Small intestine (tissue), 7 donors: ENCODE data around the gene IGSF3. TPM values are rescaled to one million over a fixed set of nuclear protein-coding genes. Genes with fewer than 3 reads are reported as not detected.
"Not testable (repeated sequence)": the region's sequence is repeated elsewhere in the genome, so short reads cannot be mapped to it uniquely, and the experiment has no call there.

ENCODE experiments used
- DNase-seq, 2 donors: peaks; one replicate each; pipeline versions ENCODE4 v3.0.0 to v3.0.0-alpha.2; 2013
- FAIRE-seq: peaks from 2 replicates; lab custom pipeline; 2012; peaks lifted over from hg19 to GRCh38; lab: Jason Lieb, UNC
- H3K27ac ChIP-seq, 3 donors: one replicate each; pipeline ENCODE4 v1.5.1; 2013; ENCODE audit warnings: low read length in 2 of 3, mild to moderate bottlenecking in 2 of 3, control low read depth in 1 of 3, inconsistent platforms in 1 of 3, low read depth in 1 of 3, moderate library complexity in 1 of 3
- H3K27me3 ChIP-seq, 3 donors: one replicate each; pipeline ENCODE4 v1.6.1; 2013; ENCODE audit warnings: low read length in 3 of 3, inconsistent platforms in 1 of 3; ENCODE audit not compliant: control insufficient read depth in 3 of 3, insufficient read depth in 3 of 3
- H3K36me3 ChIP-seq, 3 donors: one replicate each; pipeline ENCODE4 v1.6.1; 2013; ENCODE audit warnings: low read length in 3 of 3, inconsistent platforms in 1 of 3, low read depth in 1 of 3, mild to moderate bottlenecking in 1 of 3, moderate library complexity in 1 of 3; ENCODE audit not compliant: control insufficient read depth in 3 of 3, insufficient read depth in 2 of 3
- H3K4me1 ChIP-seq, 3 donors: one replicate each; pipeline ENCODE4 v1.6.1; 2013; ENCODE audit warnings: low read length in 2 of 3, inconsistent platforms in 1 of 3, low read depth in 1 of 3, mild to moderate bottlenecking in 1 of 3, moderate library complexity in 1 of 3; ENCODE audit not compliant: control insufficient read depth in 3 of 3, insufficient read depth in 2 of 3
- H3K4me3 ChIP-seq, 3 donors: one replicate each; pipeline ENCODE4 v1.5.1; 2013; ENCODE audit warnings: low read length in 3 of 3, control low read depth in 1 of 3, inconsistent platforms in 1 of 3, low read depth in 1 of 3, mild to moderate bottlenecking in 1 of 3, moderate library complexity in 1 of 3
- H3K9me3 ChIP-seq, 2 donors: one replicate each; pipeline ENCODE4 v1.6.1; 2013; ENCODE audit warnings: low read depth in 1 of 2, low read length in 1 of 2; ENCODE audit not compliant: control insufficient read depth in 2 of 2, insufficient read depth in 1 of 2
- WGBS, 3 donors: extraction: QIAGEN DNeasy Blood & Tissue Kit; methylation state at CpG; one replicate each; pipeline ENCODE4 v1.1.7; 2013; 5-methylcytosine and 5-hydroxymethylcytosine counted together
- polyA plus RNA-seq, 4 donors: library from polyadenylated mRNA; stranded (reverse) in 3 of 4; unstranded in 1 of 4; fragments of 200-250 nt in 3 of 4; fragments of 120-200 nt in 1 of 4; gene quantifications; one replicate each; pipeline versions ENCODE4 v1.2.1 to v1.2.3, GENCODE V29; 2013
- donor health status: healthy with polysubstance abuse.
- donor health status: control.
- donor health status: control.
- donor health status: Bipolar disorder and iron deficiency.
- donor health status: healthy.

IGSF3 gene
- polyA plus RNA-seq, 4 donors = 5.4 to 44.8 (median 7.0) TPM

- peak overlapping the region in 2 of 3 donors; percentile 48 to 81 for H3K27ac ChIP-seq
- not testable (repeated sequence) for FAIRE-seq, H3K27me3 ChIP-seq, H3K4me3 ChIP-seq, H3K9me3 ChIP-seq, DNase-seq
- H3K36me3 ChIP-seq = peaks cover 0 to 11% (median 4%) of the 10 kb centered on the region in 3 donors
- peaks cover 0 to 27% (median 3%) of the 10 kb centered on the region in 3 donors for H3K4me1 ChIP-seq
- 66 to 73% (median 71%) methylated on average over 5 of the region's 5 CpGs for WGBS, 3 donors
Measured at GRCh38 chr1:116649041-116649440, 18.5 kb downstream of the IGSF3 start.

DNA sequence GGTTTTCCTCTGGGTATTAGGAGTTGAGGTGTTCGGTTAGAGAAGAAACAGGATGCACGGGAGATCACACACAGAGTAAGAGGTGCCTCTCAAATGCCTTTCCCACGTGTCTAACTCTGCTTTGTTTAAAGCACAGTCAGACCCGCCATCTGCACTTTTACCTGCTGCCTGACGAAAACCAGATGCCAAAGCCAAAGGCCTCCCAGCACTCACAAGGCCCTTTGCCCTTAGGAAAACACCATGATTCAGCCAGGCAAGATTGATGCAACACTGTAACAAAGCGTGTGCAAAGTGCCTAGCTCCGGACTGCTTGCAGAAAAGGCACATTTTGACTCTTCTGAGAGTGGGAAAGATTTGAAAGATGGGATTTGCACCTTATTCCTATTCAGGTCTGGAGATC, 19.2 kb downstream of the IGSF3 start:
- peak; percentile 80 to 93 for DNase-seq
- not testable (repeated sequence) for H3K27me3 ChIP-seq

GRCh38 chr1:116647186-116647585, 20.3 kb downstream of the IGSF3 start:
- H3K4me3 ChIP-seq, H3K27me3 ChIP-seq, H3K36me3 ChIP-seq, H3K9me3 ChIP-seq, FAIRE-seq: not testable (repeated sequence)
- WGBS, 3 donors = 14 to 53% (median 34%) methylated on average over 7 to 8 of the region's 8 CpGs
- DNase-seq = peak; percentile 89 to 95
- Histone ChIP-seq H3K4me1 (peaks cover 0 to 43% (median 3%) of the 10 kb centered on the region in 3 donors), H3K27ac (peak overlapping the region in 2 of 3 donors; percentile 50 to 81)

More for the DNA sequence above, 19.2 kb downstream of the IGSF3 start:
- peak overlapping the region in 2 of 3 donors; percentile 30 to 81 for H3K27ac ChIP-seq
- H3K4me3 ChIP-seq, H3K9me3 ChIP-seq, H3K36me3 ChIP-seq, FAIRE-seq: not testable (repeated sequence)
- peaks cover 0 to 33% (median 3%) of the 10 kb centered on the region in 3 donors for H3K4me1 ChIP-seq
- WGBS, 3 donors = 13 to 63% (median 45%) methylated on average over 7 of the region's 7 CpGs

DNA sequence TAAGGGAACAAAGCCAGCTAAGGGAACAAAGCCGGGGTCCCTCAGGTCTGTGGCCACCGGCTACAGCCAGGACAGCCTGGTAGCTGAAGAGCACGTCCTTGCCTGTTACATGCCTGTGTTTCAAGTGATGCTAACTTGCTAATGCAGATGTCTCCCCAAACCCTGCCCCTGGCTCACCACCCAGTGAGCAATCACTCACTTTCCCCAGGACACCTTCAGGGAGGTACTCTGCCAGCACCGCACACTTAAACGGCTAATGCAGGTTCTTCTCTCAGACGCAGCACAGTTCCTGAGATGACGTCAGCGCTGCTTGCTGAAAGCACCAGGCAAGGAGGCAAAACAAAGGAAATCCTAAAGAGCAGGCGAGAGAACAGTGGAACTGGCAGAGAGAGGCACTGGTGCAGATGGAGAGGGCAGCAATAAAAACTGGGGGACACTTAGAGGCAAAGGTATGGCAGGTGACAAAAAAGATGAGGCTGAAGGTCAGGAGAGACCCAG, 20.8 kb downstream of the IGSF3 start:
- DNase-seq = peak; percentile 55 to 60
- 27 to 44% (median 30%) methylated on average over 9 of the region's 9 CpGs for WGBS, 3 donors
- not testable (repeated sequence) for FAIRE-seq

DNA sequence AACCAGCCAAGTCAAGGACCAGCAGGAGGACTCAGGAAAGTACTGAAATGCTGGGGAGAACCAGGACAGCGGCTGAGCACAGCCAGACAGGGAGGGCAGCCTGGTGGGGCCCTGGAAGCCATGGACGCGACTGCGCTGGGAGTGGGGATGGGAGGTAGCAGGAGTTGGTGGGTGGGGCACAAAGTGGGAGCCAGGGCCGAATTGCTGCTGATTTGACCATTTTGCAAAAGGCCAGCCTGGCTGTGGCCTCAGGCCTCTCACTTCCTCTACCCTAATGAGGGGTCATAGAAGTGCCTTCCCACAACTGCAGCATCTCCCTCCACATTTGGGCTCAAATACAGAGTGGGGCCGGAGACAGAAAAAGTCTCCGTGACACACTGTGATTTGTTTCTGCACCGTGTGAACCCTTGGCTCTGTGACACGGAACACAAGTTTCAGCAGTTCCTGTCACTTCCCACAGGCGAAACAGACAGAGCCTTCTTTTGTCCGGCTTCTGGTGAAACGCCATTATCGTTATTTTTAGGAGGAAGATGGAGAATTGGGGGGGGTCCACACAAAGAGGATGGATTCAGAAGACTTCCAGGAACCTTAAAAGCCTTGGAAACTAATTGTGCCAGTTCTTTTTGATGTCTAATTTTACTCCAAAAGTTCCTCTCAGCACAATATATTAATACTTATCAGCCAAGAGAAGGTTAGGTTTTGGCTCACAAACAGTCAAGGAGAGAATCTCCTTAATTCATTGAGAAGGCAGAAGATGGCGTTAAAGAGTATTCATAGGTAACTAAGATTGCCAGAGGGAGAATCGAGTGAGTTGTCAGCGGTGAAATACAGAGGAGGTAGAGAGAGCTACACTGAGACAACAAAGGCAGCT, 21.5 kb downstream of the IGSF3 start:
- not testable (repeated sequence) for FAIRE-seq, H3K27me3 ChIP-seq, H3K4me3 ChIP-seq, H3K36me3 ChIP-seq, H3K9me3 ChIP-seq
- Histone ChIP-seq H3K4me1 (peaks cover 0 to 49% (median 3%) of the 10 kb centered on the region in 3 donors), H3K27ac (peak overlapping the region in 2 of 3 donors; percentile 50 to 81)
- DNase-seq = peak in 1 of 2 donors; percentile 14
- 69 to 78% (median 76%) methylated on average over 15 to 16 of the region's 16 CpGs for WGBS, 3 donors

More for the DNA sequence above, 20.8 kb downstream of the IGSF3 start:
- not testable (repeated sequence) for H3K4me3 ChIP-seq, H3K36me3 ChIP-seq, H3K27me3 ChIP-seq, H3K9me3 ChIP-seq
- Histone ChIP-seq H3K27ac (peak overlapping the region; percentile 50 to 81 (median 53)), H3K4me1 (peaks cover 0 to 47% (median 3%) of the 10 kb centered on the region in 3 donors)

DNA sequence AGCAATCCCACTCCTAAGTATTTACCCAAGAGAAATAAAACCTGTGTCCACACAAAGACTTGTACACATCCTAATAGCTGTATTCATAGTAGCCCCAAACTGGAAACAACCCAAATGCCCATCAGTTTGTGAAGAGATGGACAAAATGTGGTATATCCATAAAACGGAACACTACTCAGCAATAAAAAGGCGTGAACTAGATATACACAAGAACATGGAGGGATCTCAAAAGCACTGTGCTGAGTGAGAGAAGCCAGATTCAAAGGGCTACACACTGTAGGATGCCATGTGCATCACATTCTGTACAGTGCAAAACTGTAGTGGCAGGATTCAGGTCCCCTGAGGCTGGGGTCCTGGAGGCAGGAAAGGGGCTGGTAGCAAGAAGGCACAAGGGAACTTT, 22.5 kb downstream of the IGSF3 start:
- H3K27ac ChIP-seq, H3K27me3 ChIP-seq, FAIRE-seq, H3K9me3 ChIP-seq, DNase-seq, H3K4me3 ChIP-seq, H3K36me3 ChIP-seq: not testable (repeated sequence)
- 89 to 96% (median 92%) methylated on average over 2 of the region's 2 CpGs for WGBS, 3 donors
- peaks cover 0 to 49% (median 3%) of the 10 kb centered on the region in 3 donors for H3K4me1 ChIP-seq

DNA sequence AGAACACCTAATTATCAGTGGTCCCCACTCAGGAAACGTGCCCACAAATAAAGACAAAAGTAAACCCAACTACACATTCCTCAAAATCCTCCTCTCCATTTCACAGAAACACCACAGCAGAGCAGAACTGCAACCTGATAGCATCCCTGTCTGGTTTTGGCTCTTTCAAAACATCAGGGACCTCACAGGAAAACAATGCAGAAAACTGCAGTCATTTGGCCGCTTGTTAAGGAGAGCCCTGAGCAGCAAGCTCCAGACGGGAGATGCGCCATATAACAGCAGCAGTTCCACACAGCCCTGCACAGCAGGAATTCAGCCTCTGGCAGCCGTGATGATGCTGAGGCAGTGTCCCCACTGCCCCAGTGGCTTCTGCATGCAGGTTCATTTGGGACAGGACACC, 23.4 kb downstream of the IGSF3 start:
- not testable (repeated sequence) for DNase-seq, H3K36me3 ChIP-seq, H3K9me3 ChIP-seq, H3K27me3 ChIP-seq, H3K4me3 ChIP-seq, FAIRE-seq
- 80 to 86% (median 82%) methylated on average over 5 of the region's 5 CpGs for WGBS, 3 donors
- Histone ChIP-seq H3K4me1 (peaks cover 0 to 49% (median 3%) of the 10 kb centered on the region in 3 donors), H3K27ac (peak overlapping the region in 2 of 3 donors; percentile 20 to 81)

DNA sequence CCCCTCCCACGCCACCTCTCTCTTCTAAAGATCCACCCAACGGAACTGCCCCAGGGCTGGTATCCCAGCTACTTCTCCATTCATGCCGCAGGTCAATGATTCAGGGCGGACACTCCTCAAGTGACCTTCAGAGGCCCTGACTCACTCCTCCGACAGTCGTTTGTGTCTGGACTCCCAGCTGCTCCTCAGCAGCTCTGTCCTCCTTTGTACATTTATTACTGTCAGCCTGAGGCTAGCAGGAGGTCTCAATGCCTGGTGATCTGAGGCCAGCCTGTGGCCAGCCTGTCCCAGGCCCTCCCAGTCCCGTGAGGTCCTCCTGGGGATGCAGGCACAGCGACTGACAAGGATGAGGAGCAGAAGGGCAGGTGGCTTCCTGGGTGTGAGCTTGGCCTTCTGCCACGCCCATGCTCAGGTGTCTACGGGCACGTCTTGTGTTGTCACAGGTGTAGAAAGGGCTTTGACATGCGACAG, 24.2 kb downstream of the IGSF3 start:
- H3K4me3 ChIP-seq, H3K9me3 ChIP-seq, H3K36me3 ChIP-seq, FAIRE-seq, H3K27me3 ChIP-seq: not testable (repeated sequence)
- Histone ChIP-seq H3K27ac (peak overlapping the region in 2 of 3 donors; percentile 81 to 86), H3K4me1 (peaks cover 0 to 42% (median 2%) of the 10 kb centered on the region in 3 donors)
- DNase-seq = peak; percentile 76 to 89
- WGBS, 3 donors = 28 to 63% (median 35%) methylated on average over 12 of the region's 12 CpGs
